OCI-LY7 (cell line): ENCODE data around the gene UBA6. TPM values are rescaled to one million over a fixed set of nuclear protein-coding genes. Genes with fewer than 3 reads are reported as not detected.

Experiments used
- BruUV-seq: library from RNA; stranded (reverse); fragments of 400-500 nt; replicated peaks from 2 replicates; lab custom pipeline; 2021; lab: Mats Ljungman, UMichigan
- CTCF ChIA-PET: fragments of 300-600 bp; sonication (Branson Sonifier 250); formaldehyde crosslinking; loops from one replicate; lab custom pipeline; 2022; ENCODE audit warnings: antibody characterized with exemption; ENCODE audit not compliant: unreplicated experiment; lab: Charles Lee
- POLR2A ChIA-PET: fragments of 300-600 bp; sonication (Branson Sonifier 250); formaldehyde crosslinking; loops from one replicate; lab custom pipeline; 2022; ENCODE audit warnings: antibody characterized with exemption; lab: Charles Lee
- DNase-seq: peaks from one replicate; pipeline ENCODE4 v3.0.0-alpha.2; 2015; ENCODE audit warnings: low spot score
- H2AFZ ChIP-seq: fragments of 200-600 bp; sonication (generic), shearing (Covaris generic); 2 replicates; pipeline ENCODE4 v1.6.1; 2014; ENCODE audit warnings: mild to moderate bottlenecking, antibody characterized with exemption, low read length, moderate library complexity
- H3K27ac ChIP-seq: fragments of 200-600 bp; sonication (generic); 2 replicates; pipeline ENCODE4 v1.5.1; 2014; ENCODE audit warnings: mixed run types, low read depth, mild to moderate bottlenecking, moderate library complexity, low read length, inconsistent platforms; ENCODE audit not compliant: poor library complexity, severe bottlenecking
- H3K36me3 ChIP-seq: fragments of 200-600 bp; sonication (generic); 2 replicates; pipeline ENCODE4 v1.6.1; 2014; ENCODE audit warnings: mild to moderate bottlenecking, antibody characterized with exemption, low read length, moderate library complexity, mixed read lengths; ENCODE audit not compliant: insufficient read depth
- H3K4me1 ChIP-seq: fragments of 200-600 bp; sonication (generic); 2 replicates; pipeline ENCODE4 v1.5.1; 2014; ENCODE audit warnings: mild to moderate bottlenecking, low read length; ENCODE audit not compliant: insufficient read depth, poor library complexity, severe bottlenecking
- H3K4me2 ChIP-seq: fragments of 200-600 bp; sonication (generic); 2 replicates; pipeline ENCODE4 v1.6.1; 2014; ENCODE audit warnings: mild to moderate bottlenecking, low read length
- H3K4me3 ChIP-seq: fragments of 200-600 bp; sonication (generic); 2 replicates; pipeline ENCODE4 v1.5.1; 2014; ENCODE audit warnings: mild to moderate bottlenecking, low read depth, low read length; ENCODE audit not compliant: poor library complexity, severe bottlenecking
- H3K79me2 ChIP-seq: fragments of 200-600 bp; sonication (generic); 2 replicates; pipeline ENCODE4 v1.6.1; 2016; ENCODE audit warnings: low read depth, mild to moderate bottlenecking, low read length, moderate library complexity, mixed read lengths; ENCODE audit not compliant: insufficient read depth
- H3K9me2 ChIP-seq: fragments of 200-600 bp; sonication (generic); 2 replicates; pipeline ENCODE4 v1.6.1; 2016; ENCODE audit warnings: mild to moderate bottlenecking, low read length, mixed read lengths; ENCODE audit not compliant: insufficient read depth
- H3K9me3 ChIP-seq: fragments of 200-600 bp; sonication (generic); 2 replicates; pipeline ENCODE4 v1.6.1; 2014; ENCODE audit warnings: mild to moderate bottlenecking, mixed run types, low read length, mixed read lengths
- H4K20me1 ChIP-seq: fragments of 200-600 bp; sonication (generic); 2 replicates; pipeline ENCODE4 v1.6.1; 2014; ENCODE audit warnings: mild to moderate bottlenecking, antibody characterized with exemption, low read length, moderate library complexity, mixed read lengths; ENCODE audit not compliant: insufficient read depth
- EZH2phosphoT487 ChIP-seq: fragments of 200-600 bp; sonication (generic); IDR thresholded peaks from 2 replicates; pipeline ENCODE4 v1.6.1; 2018; ENCODE audit warnings: low read depth, borderline replicate concordance, mild to moderate bottlenecking, mixed run types, antibody characterized with exemption, low read length, moderate library complexity, mixed read lengths
- intact Hi-C: fragments of 100-400 bp; cut with micrococcal nuclease; formaldehyde crosslinking; loops from one replicate; pipeline ENCODE4 v1.10.0; 2022; ENCODE audit not compliant: unreplicated experiment
- total RNA-seq, 2 experiments: library from RNA; depleted of rRNA in 1 of 2; stranded (reverse); fragments of >200 nt in 1 of 2; shearing (Covaris generic) in 1 of 2; gene quantifications; 2 replicates each; pipeline ENCODE4 v1.2.3, GENCODE V29; 2014 to 2022
- TF ChIP-seq, protein P1 (sequence below): fragments of 200-600 bp; sonication (generic); conservative IDR thresholded peaks from 2 replicates; pipeline ENCODE4 v1.5.1; 2014; ENCODE audit warnings: mild to moderate bottlenecking, antibody characterized with exemption, low read length, moderate library complexity, mixed read lengths

Gene UBA6
- total RNA-seq, 2 experiments from 2014 or later = 40.6 to 92.4 TPM

DNA sequence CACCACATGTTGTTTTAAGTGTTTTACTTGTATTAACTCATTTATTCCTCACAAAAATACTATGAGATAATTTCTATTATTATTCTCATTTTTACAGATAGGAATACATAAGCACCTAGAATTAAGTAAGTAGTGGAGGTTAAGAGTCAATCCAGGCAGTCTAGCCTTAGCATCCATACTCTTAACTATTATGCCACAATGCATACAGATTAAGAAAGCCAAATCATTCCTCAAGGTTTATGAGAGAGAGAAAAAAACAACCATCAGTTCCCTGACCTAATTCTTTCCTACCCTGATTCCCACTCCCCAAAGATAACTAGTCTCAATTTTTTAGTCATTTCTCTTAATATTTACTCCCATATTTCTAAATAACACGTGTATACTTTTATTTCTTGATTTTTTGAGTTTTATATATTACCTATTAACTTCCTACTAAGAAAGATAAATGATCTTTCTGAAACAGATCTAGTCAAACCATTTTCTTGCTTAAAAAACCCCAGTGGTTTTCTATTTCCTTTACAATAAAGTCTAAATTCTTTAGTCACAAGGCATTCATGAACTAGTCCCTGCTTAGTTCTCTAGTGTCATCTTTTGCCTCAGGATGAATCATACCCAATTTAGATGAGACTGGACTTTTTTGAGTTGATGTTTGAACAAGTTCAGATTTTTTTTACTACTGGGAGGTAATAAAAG lies 16.0 kb downstream of the UBA6 start:
- Histone ChIP-seq H4K20me1 (no peaks in the 10 kb centered on the region), H3K27ac (no peak overlapping the region), H2AFZ (no peak overlapping the region), H3K4me2 (no peak overlapping the region), H3K4me3 (no peak overlapping the region), H3K36me3 (peaks cover 83% of the 10 kb centered on the region), H3K9me2 (no peaks in the 10 kb centered on the region), H3K4me1 (no peaks in the 10 kb centered on the region), H3K79me2 (peaks cover 13% of the 10 kb centered on the region; the same call in 1 of the 2 replicates), H3K9me3 (no peaks in the 10 kb centered on the region)
- TF ChIP-seq, protein P1, sequence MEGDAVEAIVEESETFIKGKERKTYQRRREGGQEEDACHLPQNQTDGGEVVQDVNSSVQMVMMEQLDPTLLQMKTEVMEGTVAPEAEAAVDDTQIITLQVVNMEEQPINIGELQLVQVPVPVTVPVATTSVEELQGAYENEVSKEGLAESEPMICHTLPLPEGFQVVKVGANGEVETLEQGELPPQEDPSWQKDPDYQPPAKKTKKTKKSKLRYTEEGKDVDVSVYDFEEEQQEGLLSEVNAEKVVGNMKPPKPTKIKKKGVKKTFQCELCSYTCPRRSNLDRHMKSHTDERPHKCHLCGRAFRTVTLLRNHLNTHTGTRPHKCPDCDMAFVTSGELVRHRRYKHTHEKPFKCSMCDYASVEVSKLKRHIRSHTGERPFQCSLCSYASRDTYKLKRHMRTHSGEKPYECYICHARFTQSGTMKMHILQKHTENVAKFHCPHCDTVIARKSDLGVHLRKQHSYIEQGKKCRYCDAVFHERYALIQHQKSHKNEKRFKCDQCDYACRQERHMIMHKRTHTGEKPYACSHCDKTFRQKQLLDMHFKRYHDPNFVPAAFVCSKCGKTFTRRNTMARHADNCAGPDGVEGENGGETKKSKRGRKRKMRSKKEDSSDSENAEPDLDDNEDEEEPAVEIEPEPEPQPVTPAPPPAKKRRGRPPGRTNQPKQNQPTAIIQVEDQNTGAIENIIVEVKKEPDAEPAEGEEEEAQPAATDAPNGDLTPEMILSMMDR = no peak
- TF ChIP-seq EZH2phosphoT487 = no peak
- intact Hi-C loops = no loop called here
- ChIA-PET POLR2A (no interaction called here), CTCF (no interaction called here)
- no TSS peak for BruUV-seq
- no peak for DNase-seq

DNA sequence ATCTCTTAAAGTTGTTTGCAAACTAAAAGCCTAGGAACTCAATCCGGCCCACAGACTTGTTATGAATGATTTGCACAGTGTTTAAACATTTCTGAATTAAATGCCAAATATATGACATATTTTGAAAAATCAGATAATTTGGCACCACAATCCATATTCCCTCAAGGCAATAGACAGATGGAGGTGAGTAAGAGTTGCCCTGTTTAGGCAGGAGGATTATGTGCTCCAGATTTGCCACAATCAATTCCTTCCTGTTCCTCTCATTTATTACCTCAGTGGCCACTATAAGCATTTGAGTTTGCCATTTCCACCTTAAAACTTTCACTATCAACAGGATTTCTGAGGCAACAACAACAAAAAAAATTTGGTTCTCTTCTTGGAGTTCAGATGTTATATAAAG lies 18.7 kb downstream of the UBA6 start:
- Histone ChIP-seq H3K9me2 (no peaks in the 10 kb centered on the region), H3K9me3 (no peaks in the 10 kb centered on the region), H3K36me3 (peaks cover 79% of the 10 kb centered on the region), H3K27ac (no peak overlapping the region), H3K79me2 (no peaks in the 10 kb centered on the region), H3K4me3 (no peak overlapping the region), H4K20me1 (no peaks in the 10 kb centered on the region), H2AFZ (no peak overlapping the region), H3K4me1 (no peaks in the 10 kb centered on the region), H3K4me2 (no peak overlapping the region)
- intact Hi-C loops = no loop called here
- TF ChIP-seq EZH2phosphoT487 = no peak
- TF ChIP-seq, protein P1 = no peak
- no peak for DNase-seq
- no TSS peak for BruUV-seq
- POLR2A ChIA-PET = no interaction called here
- CTCF ChIA-PET = no interaction called here

DNA sequence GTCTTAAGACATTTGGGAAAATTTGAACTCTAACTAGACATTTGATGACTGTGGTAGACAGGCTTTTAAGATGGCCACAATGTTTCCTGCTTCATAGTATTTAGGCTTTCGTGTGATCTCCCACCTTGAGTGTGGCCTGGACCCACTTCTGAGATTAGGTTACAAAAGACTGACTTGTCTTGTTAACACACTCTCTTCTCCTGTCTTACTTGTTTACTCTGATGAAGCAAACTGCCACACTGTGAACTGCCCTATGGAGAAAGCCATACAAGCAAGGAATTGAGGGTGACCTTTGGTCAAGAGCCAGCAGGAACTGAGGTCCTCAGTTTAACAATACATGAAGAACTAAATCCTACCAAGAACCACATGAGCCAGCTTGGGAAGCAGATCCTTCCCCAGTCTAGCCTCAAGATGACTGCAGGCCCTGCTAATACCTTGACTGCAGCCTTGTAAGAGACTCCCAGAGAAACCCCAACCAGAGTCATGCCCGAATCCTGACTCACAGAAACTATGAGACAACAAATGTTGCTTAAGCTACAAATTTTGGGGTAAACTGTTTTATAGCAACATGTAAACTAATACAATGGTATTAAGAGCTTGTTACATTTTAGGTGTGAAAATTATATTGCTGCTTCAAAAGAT lies 20.3 kb downstream of the UBA6 start:
- no peak overlapping the region for H2AFZ ChIP-seq
- peaks cover 84% of the 10 kb centered on the region for H3K36me3 ChIP-seq
- intact Hi-C loops = no loop called here
- DNase-seq = no peak
- H3K4me3 ChIP-seq = no peak overlapping the region
- 0 out of 2 replicates have a peak, but pooled peaks cover 5% of the 10 kb centered on the region for H3K9me3 ChIP-seq
- H3K27ac ChIP-seq = no peak overlapping the region
- ChIA-PET POLR2A (interaction anchor here (0.8 to 2.1 kb wide), 7 partner anchors 12 to 93 kb away, joined by 3 to 9 read pairs (median 3); no protein-coding TSS in a partner anchor), CTCF (interaction anchor here (0.5 kb wide), 1 partner anchor 18 kb away, joined by 3 read pairs; no protein-coding TSS in a partner anchor)
- no peaks in the 10 kb centered on the region for H4K20me1 ChIP-seq
- no peak overlapping the region for H3K4me2 ChIP-seq
- H3K9me2 ChIP-seq = no peaks in the 10 kb centered on the region
- TF ChIP-seq, protein P1 = no peak
- no peak for TF ChIP-seq EZH2phosphoT487
- no TSS peak for BruUV-seq
- H3K4me1 ChIP-seq = no peaks in the 10 kb centered on the region
- H3K79me2 ChIP-seq = no peaks in the 10 kb centered on the region
